ENCODE measurements around the gene NAALADL2.

DNA sequence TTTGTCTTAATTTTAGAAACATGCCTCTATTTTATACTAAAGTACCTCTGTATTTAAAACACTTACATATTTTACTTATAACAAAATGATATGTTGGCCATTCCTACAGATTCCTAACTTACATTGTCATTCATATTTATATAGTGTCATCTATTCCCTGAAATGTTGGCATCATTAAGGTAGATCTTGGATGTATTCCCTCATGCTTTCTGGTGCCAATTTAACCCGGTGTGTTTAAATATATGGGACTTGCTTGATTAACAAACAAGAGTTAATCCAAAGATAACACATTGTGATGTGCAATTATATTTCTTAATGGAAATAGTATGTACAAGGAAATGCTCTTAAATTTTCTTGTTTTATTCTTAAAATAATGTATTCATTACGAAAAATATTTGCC, 352.3 kb downstream of the NAALADL2 start:
- TF ChIP-seq ZNF431 (CRISPR knock-in tag; IDR thresholded peaks at IDR 0.05; ENCODE audit: borderline replicate concordance, low read depth): no peak
- TF ChIP-seq, protein P1, sequence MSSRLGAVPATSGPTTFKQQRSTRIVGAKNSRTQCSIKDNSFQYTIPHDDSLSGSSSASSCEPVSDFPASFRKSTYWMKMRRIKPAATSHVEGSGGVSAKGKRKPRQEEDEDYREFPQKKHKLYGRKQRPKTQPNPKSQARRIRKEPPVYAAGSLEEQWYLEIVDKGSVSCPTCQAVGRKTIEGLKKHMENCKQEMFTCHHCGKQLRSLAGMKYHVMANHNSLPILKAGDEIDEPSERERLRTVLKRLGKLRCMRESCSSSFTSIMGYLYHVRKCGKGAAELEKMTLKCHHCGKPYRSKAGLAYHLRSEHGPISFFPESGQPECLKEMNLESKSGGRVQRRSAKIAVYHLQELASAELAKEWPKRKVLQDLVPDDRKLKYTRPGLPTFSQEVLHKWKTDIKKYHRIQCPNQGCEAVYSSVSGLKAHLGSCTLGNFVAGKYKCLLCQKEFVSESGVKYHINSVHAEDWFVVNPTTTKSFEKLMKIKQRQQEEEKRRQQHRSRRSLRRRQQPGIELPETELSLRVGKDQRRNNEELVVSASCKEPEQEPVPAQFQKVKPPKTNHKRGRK (CRISPR knock-in tag; IDR thresholded peaks at IDR 0.05): no peak
- no peak for TF ChIP-seq SMAD3 (CRISPR knock-in tag; IDR thresholded peaks at IDR 0.05)
- TF ChIP-seq ZNF10 (CRISPR knock-in tag; IDR thresholded peaks at IDR 0.05; ENCODE audit: borderline replicate concordance, low read depth): no peak
- TF ChIP-seq SMC3 (IDR thresholded peaks at IDR 0.05; ENCODE audit: low read length): no peak
- TF ChIP-seq NFE2L1 (CRISPR knock-in tag; IDR thresholded peaks at IDR 0.05; ENCODE audit: borderline replicate concordance): no peak
- no peak for TF ChIP-seq ZBTB7A (CRISPR knock-in tag; IDR thresholded peaks at IDR 0.05)
